GM03348 (cell line): ENCODE measurements around the gene RTP4.

Experiments
- DNase-seq: peaks from one replicate; pipeline ENCODE4 v3.0.0; 2012; ENCODE audit warnings: low spot score

RTP4 gene, protein sequence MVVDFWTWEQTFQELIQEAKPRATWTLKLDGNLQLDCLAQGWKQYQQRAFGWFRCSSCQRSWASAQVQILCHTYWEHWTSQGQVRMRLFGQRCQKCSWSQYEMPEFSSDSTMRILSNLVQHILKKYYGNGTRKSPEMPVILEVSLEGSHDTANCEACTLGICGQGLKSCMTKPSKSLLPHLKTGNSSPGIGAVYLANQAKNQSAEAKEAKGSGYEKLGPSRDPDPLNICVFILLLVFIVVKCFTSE

DNA sequence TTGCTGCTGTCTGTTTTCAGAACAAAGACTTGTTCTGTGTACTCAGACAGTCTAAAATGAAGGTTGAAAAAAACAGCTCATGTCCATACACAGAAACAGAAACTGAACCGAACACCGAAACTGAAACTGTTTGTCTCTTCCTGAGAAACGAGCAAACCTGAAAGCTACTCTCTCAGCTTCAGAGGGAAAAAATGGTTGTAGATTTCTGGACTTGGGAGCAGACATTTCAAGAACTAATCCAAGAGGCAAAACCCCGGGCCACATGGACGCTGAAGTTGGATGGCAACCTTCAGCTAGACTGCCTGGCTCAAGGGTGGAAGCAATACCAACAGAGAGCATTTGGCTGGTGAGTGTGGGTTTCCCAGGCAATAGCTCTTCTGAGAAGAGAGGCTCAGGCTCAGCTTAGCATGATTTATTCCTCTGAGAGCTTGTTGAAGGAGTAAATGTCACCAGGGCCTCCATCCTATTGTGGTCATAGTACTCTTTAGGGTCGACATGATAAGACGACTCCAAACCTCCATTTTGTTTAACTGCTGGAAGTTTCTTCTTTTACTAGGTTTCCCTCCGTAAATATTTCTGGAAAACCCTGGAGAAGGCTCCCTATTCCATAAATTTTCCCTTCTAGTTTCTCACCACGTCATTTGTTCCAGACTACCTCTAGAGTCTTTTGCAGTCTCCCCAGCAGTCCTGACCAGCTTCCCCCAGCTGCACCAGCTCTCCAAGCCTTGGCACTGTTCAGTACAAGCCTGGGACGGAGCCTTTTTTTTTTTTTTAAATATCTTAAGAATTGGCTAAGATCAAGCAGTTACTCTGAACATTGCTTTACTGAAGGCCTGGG is at the start of gene RTP4:
Gene RTP4 (plus strand): TSS at position 135 of the 838 bp plus-strand sequence. CDS start 57 bp downstream, at position 192.
- DNase-seq: peak; percentile 44

DNA sequence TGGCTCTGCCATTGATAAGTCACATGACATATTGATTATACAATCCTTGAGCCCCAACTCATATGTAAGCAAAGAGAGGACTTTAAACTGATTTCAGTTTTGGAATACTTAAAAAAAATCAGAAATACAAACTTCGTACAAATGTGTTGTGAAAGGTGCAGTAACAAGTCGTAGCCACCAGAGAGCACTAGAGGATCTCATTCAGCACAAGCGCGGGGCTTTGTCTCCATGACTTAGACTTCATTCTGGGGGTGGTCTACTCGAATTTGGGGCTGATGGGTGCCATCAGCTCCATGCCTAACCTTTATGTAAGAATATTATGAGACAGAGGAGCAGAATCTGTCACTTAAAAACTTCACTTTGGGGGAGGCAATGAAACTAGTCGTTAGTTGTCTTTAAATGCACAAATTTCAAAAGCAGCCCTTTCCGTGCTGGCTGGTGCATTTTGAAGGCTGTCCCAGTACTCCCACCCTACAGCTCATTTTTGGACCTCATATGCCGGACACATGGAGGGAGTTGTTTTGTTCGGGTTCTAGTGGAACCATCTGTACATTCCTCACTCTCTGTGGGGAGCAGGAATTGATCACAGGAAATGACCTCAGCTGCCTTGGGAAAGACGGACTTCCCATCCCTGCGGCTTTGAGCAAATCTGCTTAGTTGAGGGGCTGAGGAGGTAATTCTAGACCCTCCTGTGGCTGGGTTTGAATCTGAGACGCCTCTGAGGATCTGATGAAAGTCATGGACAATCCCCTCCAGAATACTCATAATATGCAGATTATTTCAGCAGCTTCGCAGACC is 49.2 kb upstream of the RTP4 start:
- DNase-seq: peak; percentile 77

DNA sequence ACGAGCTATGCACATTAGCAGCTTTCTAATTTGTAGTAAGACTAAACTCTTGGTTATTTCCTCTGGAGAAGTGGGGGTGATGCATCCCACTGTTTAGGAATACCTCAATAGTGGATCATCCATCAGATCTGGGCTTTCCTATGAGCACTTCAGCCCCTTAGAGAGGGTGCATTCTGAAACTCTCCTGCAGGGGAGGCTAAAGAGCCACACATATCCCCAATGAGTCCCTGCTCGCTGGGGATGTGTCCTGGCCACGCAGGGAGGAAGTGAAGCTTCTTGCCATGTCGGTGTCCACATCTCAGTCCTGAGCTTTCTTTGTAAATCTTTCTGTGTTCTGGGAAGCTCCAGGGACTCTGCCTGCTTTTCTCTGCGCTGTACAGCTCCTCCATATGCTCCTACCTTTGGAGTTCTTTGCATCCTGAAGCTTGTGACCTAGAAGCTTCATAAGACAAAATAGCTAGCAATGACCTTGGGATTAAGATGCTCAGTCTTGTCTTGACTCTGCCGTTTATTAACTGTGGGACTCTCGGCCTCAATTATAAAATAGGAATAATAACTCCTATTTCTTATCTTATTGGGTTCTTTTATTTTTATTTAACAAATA is 48.4 kb upstream of the RTP4 start:
- DNase-seq: peak; percentile 87

DNA sequence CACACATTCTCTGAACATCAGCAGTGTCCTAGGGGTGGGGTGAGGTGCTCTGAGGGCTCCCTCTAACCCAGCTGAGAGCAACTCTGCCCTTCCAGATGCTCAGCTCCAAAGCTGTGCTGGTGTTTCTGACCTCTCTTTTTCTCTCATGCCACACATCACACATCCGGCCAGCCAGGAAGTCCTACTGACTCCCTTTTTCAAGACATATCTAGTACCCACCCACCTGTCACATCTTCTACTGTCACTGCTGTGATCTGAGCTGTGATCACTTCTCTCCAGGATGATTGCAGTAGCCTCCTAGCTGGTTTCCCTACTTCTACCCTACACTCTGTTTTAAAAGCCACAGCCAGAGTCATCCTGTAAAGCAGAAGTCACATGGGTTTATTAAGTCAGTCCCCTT is 46.4 kb upstream of the RTP4 start:
- no peak for DNase-seq

DNA sequence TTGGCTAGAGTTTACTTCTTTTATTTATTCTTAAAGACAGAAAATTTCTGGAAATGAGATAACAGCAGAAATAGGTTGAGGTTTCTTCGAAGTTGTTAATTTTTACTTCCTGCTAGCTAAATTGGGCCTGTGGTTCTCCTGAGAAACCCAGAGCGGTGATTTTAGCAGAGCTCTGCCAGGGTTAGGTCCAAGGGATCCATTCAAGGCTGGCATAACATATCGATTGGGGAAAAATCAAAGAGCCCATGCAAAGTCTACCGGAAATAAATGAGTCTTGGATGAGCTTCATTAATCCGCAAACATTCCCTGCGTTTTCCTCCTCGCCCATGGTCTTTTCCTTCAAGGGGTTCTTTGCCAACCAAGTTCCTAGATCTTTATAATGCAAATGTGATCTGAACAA is 45.9 kb upstream of the RTP4 start:
- no peak for DNase-seq

DNA sequence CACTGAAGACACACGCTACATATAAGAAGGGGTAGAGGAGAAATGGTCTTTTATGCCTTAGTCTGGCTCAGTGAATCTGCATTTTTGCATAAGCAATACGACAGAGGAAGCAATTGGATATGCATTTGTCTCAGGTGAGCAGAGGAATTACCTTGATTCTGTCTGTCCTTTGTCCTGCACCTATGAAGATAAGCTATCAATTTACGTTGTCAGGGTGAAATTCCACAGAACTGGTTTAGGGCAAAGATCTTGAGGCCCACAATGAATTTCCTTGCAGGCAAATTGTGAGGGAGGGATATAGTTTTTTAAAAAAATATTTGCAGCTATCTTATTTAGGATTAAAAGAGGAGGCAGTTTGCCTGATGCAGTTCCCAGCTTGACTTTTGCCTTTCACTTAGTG is 45.1 kb upstream of the RTP4 start:
- DNase-seq: no peak

DNA sequence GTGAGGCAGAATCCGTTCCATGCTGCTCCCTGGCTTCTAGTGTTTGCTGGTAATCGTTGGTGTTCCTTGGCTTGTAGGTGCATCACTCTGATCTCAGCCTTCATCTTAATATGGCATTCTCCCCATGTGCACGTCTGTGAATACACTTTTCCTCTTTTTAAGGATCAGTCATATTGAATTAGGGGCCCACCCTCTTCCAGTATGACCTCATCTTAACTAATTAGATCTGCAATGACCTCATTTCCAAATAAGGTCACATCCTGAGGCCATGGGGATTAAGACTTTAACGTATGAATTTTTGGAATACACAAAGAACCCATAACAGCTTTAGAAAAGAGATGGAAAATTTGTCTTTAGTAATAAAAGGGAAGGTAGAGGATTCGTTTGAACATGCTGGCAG is 42.6 kb upstream of the RTP4 start:
- DNase-seq: no peak

DNA sequence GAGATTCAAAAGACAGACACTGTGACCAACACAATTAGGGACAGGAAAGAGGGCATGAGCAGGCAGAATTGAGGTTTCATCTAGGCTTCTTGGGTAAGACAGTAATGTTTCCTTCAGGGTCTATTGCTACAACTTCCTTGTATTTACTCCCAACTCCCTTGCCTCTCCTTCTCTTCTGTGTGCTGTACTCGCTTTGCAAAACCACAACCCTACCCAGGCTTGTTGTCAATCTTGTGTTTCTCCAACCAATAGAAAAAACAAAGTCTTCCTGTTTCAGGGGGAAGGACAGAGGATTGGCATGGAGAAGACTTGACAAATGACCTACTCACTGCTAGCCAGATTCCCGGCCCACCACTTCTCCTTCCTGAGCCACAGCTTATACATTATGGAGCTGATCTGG is 40.3 kb upstream of the RTP4 start:
- no peak for DNase-seq

DNA sequence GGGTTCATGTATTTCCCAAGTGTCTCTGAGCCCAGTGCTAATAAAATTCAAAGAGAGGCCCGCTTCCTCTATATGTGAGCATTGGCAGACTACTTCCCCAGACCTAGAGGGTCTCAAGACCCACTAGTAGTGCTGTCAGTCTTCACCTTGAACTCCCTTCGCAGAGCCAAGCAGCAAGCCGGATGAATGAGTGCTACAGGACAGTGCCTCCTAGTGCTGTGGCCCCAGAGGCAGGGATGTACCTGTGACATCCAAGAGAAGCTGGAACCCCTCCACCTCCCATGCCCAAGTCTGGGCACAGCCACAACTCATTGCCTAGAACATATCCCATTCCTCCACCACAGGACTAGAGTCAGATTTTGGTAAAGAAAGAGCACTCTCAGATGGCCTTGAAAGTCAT is 39.5 kb upstream of the RTP4 start:
- DNase-seq: no peak

DNA sequence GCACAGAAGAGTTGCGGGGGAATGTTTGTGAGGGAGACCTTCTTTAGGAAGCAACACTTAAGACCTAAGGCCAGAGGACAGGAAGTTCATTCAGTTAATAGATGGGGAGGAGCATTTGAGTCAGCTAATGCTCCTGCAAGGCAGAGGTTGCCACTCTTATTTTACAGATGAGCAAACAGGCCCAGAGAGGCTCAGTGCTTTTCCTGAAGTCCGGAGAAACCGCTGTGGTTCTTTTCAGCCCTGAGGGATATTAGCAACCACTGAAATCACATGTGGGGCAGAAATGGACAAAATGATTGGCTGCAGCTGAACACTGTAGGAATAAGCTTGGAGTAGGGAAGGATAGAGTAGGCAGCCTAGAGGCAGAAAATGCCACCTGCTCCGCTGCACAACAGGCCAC is 33.3 kb upstream of the RTP4 start:
- no peak for DNase-seq

DNA sequence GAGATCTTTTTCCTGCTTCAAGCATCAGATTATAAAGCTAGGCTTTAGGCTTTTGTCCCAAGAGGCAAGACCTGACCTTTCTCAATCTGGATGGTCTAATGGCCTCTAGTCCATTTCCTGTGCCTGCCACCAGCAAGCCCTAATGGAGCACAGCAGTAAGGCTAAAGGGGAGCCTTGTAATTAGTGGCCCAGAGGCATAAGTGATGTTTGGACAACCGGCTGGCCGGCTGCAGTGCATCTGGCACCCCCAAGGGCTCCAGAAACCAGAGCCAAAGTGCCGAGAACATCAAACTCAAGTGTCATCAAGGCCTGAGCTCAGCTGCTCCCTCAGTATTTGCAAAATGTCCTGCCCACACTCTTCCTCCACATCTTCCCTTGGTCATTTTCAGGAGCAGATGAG is 31.9 kb upstream of the RTP4 start:
- no peak for DNase-seq

DNA sequence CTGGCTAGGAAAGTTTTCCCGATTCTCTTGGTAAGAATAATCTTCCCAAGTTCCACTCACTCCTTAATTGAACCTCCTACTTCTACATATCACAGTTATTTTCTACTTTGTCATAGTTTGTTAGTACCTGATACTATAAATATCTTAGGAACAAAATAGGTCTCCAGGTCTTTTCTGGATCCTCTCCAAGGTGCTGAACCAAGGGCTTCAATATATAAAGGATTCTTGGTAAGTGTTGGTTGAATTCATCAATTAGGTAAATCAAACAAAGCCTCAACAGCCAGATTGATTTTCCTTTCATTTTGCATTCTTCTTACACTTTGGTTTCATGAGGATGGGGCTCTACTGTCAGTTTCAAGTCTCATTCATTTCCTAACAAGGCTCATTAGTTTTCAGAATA is 27.6 kb upstream of the RTP4 start:
- no peak for DNase-seq

DNA sequence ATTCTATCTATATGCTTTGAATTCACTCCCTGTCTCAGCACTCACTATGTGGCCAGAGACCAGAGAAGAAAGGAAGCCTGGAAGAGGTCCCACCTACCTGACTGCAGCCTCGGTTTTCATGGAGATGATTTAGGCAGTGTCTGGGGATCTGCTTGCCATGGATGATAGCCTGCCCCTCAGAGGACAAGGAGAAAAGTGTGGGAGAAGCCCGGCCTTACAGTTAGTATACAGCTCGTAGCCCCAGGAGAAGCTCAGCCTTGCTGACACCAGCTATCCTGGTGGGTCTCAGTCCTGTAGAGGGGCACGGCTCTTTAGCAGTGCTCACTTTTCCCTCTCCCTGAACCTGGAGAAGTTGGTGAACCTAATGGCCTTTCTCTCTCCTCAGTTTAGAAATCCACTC is 25.9 kb upstream of the RTP4 start:
- no peak for DNase-seq

DNA sequence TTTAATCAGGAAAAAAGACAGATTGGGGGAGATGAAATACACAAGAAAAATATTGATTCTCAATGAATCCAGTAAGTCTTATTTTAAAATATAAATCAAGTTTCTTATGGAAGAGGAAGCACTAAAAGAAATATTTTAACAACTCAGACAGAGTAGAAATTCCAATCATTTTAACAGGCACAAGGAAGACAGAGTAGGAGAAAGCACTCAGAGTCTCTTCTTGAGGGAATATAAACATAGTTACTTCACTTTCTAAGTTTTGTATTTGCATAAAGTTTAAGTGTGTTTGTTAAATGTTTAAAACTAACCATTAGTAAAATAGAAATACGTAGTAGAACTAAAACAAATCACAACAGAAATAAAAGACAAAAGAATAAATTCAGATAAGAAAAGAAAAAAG is 24.5 kb upstream of the RTP4 start:
- no peak for DNase-seq

DNA sequence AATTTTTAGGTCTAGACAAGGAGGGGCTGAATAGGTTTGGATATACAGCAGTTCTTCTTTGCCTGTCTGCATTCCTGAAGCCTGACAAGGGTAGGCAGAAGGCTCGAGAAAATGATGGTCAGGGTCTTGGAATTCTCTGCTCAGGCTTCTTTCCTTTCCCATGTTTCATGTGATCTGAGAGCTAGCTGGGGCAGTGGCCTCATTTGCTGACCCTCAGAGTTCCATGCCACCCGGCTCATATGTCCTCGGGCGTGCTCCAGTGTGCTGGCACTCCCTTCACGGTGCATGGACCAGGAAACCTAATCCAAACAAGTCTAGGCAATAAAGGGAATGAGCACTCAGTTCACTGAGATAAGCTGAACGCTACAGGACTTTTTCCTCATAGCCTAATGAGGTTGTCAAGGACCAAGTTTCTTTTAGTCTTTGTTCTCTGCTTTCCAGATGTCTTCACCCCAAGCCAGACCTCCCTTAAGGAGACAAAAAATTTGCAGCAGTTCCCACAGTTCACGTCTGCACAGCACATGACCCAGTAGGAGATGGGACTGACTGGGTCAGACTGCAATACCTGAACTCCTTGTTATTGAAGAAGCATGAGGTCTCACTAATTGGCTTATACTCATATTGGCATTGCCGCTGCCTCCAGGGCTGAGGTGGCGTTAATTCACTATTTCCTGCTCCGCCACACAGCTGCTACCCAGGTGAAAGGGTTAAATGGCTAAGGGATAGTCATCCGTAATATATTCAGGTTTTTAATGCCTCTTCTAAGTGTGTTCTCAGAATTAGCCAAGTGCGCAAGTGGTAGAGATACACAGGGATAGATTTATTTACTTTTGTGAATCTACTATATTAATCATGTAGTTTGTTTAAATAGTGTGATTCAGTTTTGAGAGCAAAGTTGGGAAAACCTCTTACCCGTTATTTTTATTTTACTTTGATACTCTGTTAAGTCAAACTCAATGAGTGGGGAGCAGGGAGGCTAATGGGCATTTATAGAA is 15.3 kb upstream of the RTP4 start:
- peak; percentile 7 for DNase-seq

DNA sequence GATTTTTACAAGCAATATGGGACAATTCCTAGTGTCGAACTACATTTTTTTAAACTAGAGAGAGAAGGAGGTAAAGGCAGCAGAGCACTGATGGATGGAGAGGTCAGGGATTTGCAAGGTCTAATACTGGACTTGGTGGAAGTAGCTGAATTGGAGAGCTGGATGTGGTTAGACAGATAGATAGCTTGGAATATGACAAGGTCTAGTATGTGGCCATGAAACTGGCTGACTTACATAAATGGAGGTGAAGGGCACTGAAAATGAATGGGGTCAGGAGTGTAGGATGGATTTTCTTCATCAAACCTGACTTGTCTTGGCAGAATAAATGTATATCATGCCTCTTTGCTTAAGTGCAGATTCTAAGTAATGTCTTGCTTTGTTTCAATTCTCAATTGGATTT is 10.1 kb upstream of the RTP4 start:
- no peak for DNase-seq

DNA sequence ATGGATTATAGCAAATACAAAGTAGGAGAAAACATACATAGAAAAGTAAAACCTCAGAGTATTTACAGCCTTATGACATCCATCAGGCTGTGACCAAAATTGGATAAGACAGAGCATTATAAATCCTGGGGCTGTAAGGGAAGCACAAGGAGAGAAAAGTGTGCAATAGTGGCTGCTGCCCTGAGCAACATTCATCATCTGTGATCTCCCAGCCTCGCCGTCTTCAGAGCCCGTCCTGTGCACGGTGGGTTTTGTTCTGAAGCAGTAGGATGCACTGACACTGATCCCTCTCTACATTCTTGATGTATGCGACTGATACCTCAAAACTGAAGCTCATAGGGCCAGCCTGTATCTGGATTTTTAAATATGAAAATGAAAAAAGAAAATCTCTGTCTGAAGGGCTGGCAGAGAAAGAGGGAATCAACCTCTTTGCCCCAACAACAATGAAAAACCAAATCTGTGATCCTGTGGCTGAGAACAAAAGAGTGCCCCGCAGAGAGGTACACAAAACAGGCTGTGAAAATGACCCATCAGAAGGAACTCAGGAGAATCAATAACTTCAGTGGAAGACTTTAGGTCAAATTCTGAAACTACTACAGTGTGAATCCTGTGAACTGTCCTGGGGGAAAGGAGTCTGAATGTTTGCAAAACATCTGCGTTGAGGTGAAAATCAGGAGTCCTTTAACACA is 8.2 kb upstream of the RTP4 start:
- DNase-seq: no peak

DNA sequence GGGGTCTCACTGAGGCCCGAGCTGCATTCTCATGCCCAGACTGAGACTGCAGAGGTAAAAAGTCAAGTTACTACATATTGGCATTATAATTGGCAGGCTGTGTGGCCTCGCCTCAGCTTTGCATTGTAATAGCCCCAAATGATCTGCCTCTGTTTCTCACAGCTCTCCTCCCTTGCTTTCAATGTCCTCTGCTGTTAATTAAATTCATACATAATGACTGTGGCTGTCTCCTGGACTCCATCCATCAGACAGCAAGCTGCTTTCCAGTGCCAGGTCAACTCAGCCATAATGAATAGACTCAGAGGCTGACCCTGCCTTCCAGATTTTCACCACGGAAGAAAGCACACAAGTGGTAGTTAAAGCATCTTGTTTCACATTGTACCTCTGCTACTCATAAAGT is 7.6 kb upstream of the RTP4 start:
- DNase-seq: no peak

DNA sequence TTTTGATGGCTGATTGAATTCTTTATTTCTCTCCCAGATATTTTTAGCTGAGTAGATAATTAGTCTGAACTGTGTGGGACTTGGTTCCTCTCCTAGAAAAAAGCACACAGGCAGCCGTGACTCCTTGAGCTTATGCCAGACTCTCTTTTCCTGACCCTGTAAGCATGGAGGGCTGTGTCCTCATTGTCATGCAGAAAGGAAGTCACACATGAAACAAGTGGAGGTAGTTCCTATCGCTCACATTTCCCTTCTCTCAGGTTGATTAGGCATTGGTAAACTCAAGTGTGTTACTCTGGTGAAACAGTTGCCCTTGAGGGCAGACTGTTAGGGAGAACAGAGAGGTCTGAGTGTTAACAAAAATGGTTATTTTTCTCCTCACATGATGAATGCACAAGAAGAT is 6.3 kb upstream of the RTP4 start:
- DNase-seq: no peak

DNA sequence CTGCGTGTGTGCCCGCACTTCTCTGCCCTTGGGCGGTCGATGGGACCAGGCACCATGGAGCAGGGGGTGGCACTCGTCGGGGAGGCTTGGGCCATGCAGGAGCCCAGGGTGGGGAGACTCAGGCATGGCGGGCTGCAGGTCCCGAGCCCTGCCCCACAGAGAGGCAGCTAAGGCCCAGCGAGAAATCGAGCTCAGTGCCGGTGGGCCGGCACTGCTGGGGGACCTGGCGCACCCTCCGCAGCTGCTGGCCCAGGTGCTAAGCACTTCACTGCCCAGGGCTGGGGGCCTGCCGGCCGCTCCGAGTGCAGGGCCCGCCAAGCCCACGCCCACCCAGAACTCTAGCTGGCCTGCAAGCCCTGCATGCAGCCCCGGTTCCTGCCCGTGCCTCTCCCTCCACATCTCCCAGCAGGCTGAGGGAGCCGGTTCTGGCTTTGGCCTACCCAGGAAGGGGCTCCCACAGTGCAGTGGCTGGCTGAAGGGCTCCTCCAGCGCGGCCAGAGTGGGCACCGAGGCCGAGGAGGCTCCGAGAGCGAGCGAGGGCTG is 553 bp upstream of the RTP4 start:
- DNase-seq: no peak

DNA sequence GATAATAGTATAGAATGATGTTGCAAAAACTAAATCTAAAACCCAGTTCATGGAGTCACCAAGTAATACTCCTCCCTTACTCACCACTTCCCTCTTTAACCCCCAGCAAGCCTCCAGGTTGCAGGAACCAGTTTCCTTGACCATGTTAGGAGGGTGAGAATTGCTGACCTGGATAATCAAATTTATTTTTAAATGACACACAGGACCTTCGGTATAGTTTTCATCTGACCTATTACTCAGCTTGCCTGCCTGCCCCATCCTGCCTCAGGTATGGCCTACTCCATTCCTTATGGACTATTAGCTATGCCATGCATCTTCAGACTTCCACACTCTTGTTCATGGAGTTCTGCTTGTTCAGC is 883 bp downstream of the RTP4 start:
- no peak for DNase-seq
